GM19328 (cell line): ENCODE data around the gene ATE1.

Source experiments
- ATAC-seq: cut with Tn5 transposase; IDR thresholded peaks from one replicate; pipeline ENCODE4 v1.9.1; 2021; ENCODE audit warnings: mild to moderate bottlenecking, moderate library complexity; ENCODE audit not compliant: unreplicated experiment

ATE1 gene

GRCh38 chr10:121747163-121747775, 180.6 kb downstream of the ATE1 start:
- ATAC-seq, result no peak

GRCh38 chr10:121741248-121741792, 186.5 kb downstream of the ATE1 start:
- ATAC-seq, result no peak

GRCh38 chr10:121740069-121740468, 187.8 kb downstream of the ATE1 start:
- no peak for ATAC-seq

- no peak for ATAC-seq
These were observed 188.7 kb downstream of the ATE1 start for GRCh38 chr10:121739114-121739513.

- no peak for ATAC-seq
These were observed 191.3 kb downstream of the ATE1 start for GRCh38 chr10:121736315-121737130.

- no peak for ATAC-seq
These were observed 192.6 kb downstream of the ATE1 start for GRCh38 chr10:121735263-121735662.

GRCh38 chr10:121734589-121735045, 193.2 kb downstream of the ATE1 start:
- ATAC-seq, result no peak

- no peak for ATAC-seq
These were observed 195.0 kb downstream of the ATE1 start for GRCh38 chr10:121732656-121733445.

GRCh38 chr10:121732172-121732571, 195.7 kb downstream of the ATE1 start:
- no peak for ATAC-seq

- no peak for ATAC-seq
These were observed 203.5 kb downstream of the ATE1 start for GRCh38 chr10:121724282-121724681.

GRCh38 chr10:121722665-121723064, 205.2 kb downstream of the ATE1 start:
- ATAC-seq, result no peak

GRCh38 chr10:121721257-121721656, 206.6 kb downstream of the ATE1 start:
- ATAC-seq, result no peak

GRCh38 chr10:121715969-121716368, 211.9 kb downstream of the ATE1 start:
- ATAC-seq, result no peak

GRCh38 chr10:121715076-121715475, 212.8 kb downstream of the ATE1 start:
- no peak for ATAC-seq

GRCh38 chr10:121713486-121713885, 214.3 kb downstream of the ATE1 start:
- no peak for ATAC-seq

- no peak for ATAC-seq
These were observed 216.9 kb downstream of the ATE1 start for GRCh38 chr10:121710971-121711370.

GRCh38 chr10:121710207-121710606, 217.6 kb downstream of the ATE1 start:
- no peak for ATAC-seq

GRCh38 chr10:121709675-121710073, 218.2 kb downstream of the ATE1 start:
- ATAC-seq, result no peak

- ATAC-seq, result no peak
These were observed 218.8 kb downstream of the ATE1 start for GRCh38 chr10:121708728-121709674.
